Testis (tissue), 3 donors: ENCODE measurements around the gene ANKRD53. TPM values are rescaled to one million over a fixed set of nuclear protein-coding genes. Genes with fewer than 3 reads are reported as not detected.

Source experiments
- DNase-seq: peaks from one replicate; pipeline ENCODE4 v3.0.0-alpha.2; 2019
- H3K27ac ChIP-seq, 2 donors: fragments of 200-600 bp; sonication (generic); one replicate each; pipeline ENCODE4 v1.5.1; 2019
- H3K27me3 ChIP-seq: fragments of 200-600 bp; sonication (generic); one replicate; pipeline ENCODE4 v1.5.1; 2019
- H3K36me3 ChIP-seq: fragments of 200-600 bp; sonication (generic); one replicate; pipeline ENCODE4 v1.5.1; 2017; ENCODE audit warnings: low read depth; ENCODE audit errors: missing control alignments
- H3K4me1 ChIP-seq: fragments of 200-600 bp; sonication (generic); one replicate; pipeline ENCODE4 v1.5.1; 2019
- H3K4me3 ChIP-seq, 2 donors: fragments of 200-600 bp; sonication (generic); one replicate each; pipeline ENCODE4 v1.5.1; 2017 to 2019
- H3K9me3 ChIP-seq: fragments of 200-600 bp; sonication (generic); one replicate; pipeline ENCODE4 v1.5.1; 2017
- CTCF ChIP-seq, 3 experiments: fragments of 450-650 bp in 2 of 3; fragments of 200-600 bp in 1 of 3; sonication (generic) in 1 of 3; IDR thresholded peaks; one replicate each; pipeline ENCODE4 v1.5.1; 2016 to 2019; ENCODE audit warnings: antibody characterized with exemption in 3 of 3, mild to moderate bottlenecking in 2 of 3, moderate library complexity in 1 of 3
- POLR2A ChIP-seq: fragments of 450-650 bp; IDR thresholded peaks from one replicate; pipeline ENCODE4 v1.6.1; 2017; ENCODE audit warnings: antibody characterized with exemption, mild to moderate bottlenecking, moderate library complexity
- WGBS, 2 donors: methylation state at CpG; one replicate each; pipeline ENCODE4 v1.1.5; 2018; 5-methylcytosine and 5-hydroxymethylcytosine counted together
- intact Hi-C: fragments of 100-400 bp; cut with DNase I; formaldehyde crosslinking; loops from one replicate; pipeline ENCODE4 v1.15.1; 2023; ENCODE audit warnings: low total_unique reads
- polyA plus RNA-seq: library from polyadenylated mRNA; stranded (reverse); fragments of 350-450 nt; fragmentation: Illumina TruSeq; extraction: RNeasy Lipid Tissue Mini Kit (QIAGEN cat#74804); gene quantifications from one replicate; pipeline ENCODE4 v1.2.3, GENCODE V29; 2014; ENCODE audit warnings: low read depth, low replicate concordance; ENCODE audit not compliant: insufficient read depth
- total RNA-seq, 2 donors: library from RNA; depleted of rRNA; stranded (reverse); fragments of >200 nt; gene quantifications; one replicate each; pipeline ENCODE4 v1.2.3, GENCODE V29; 2016

Gene ANKRD53
- total and polyA plus RNA-seq, 3 donors from 2014 or later, result 10.6 to 52.2 (median 36.3) TPM

- DNase-seq, result peak; percentile 83
- TF ChIP-seq CTCF (IDR thresholded peaks at IDR 0.05), result peak; percentile 43 to 77 (median 62)
- no peak for TF ChIP-seq POLR2A
- H3K36me3 ChIP-seq, result no peaks in the 10 kb centered on the region
- no peaks in the 10 kb centered on the region for H3K27me3 ChIP-seq
- H3K4me3 ChIP-seq, result peak overlapping the region; percentile 20 to 57
- 3% methylated on average over 42 to 59 of the region's 59 CpGs for WGBS, 2 donors
- no peak overlapping the region for H3K27ac ChIP-seq
- no peaks in the 10 kb centered on the region for H3K9me3 ChIP-seq
- H3K4me1 ChIP-seq, result peaks cover 6% of the 10 kb centered on the region
- intact Hi-C loops, result no loop called here
Measured at GRCh38 chr2:70964596-70965386, 13.6 kb upstream of the ANKRD53 start.

- H3K4me1 ChIP-seq, result peaks cover 6% of the 10 kb centered on the region
- H3K4me3 ChIP-seq, result peak overlapping the region; percentile 20 to 57
- H3K27me3 ChIP-seq, result no peaks in the 10 kb centered on the region
Measured at GRCh38 chr2:70965506-70965905, 12.9 kb upstream of the ANKRD53 start.

GRCh38 chr2:70966681-70967080 lies 11.7 kb upstream of the ANKRD53 start:
- Histone ChIP-seq H3K36me3 (no peaks in the 10 kb centered on the region), H3K27me3 (no peaks in the 10 kb centered on the region), H3K4me1 (peaks cover 6% of the 10 kb centered on the region), H3K27ac (no peak overlapping the region), H3K4me3 (no peak overlapping the region), H3K9me3 (no peaks in the 10 kb centered on the region)
- 77 to 82% methylated on average over 4 of the region's 4 CpGs for WGBS, 2 donors
- intact Hi-C loops, result no loop called here
- DNase-seq, result peak; percentile 0
- TF ChIP-seq CTCF (IDR thresholded peaks at IDR 0.05) (no peak), POLR2A (no peak)

More at GRCh38 chr2:70965506-70965905, 12.9 kb upstream of the ANKRD53 start:
- TF ChIP-seq CTCF (IDR thresholded peaks at IDR 0.05), result no peak
- TF ChIP-seq POLR2A, result no peak
- Histone ChIP-seq H3K9me3 (no peaks in the 10 kb centered on the region), H3K36me3 (no peaks in the 10 kb centered on the region), H3K27ac (no peak overlapping the region)
- intact Hi-C loops, result no loop called here
- DNase-seq, result peak; percentile 13
- WGBS, 2 donors, result 30 to 57% methylated on average over 14 of the region's 14 CpGs

GRCh38 chr2:70967189-70967588 lies 11.2 kb upstream of the ANKRD53 start:
- WGBS, 2 donors, result 68 to 79% methylated on average over 4 of the region's 4 CpGs
- no peak for DNase-seq

More at GRCh38 chr2:70967189-70967588, 11.2 kb upstream of the ANKRD53 start:
- no peak overlapping the region for H3K4me3 ChIP-seq
- no peak for TF ChIP-seq CTCF (IDR thresholded peaks at IDR 0.05)
- no peak for TF ChIP-seq POLR2A
- no peak overlapping the region for H3K27ac ChIP-seq
- H3K4me1 ChIP-seq, result peaks cover 6% of the 10 kb centered on the region
- H3K27me3 ChIP-seq, result no peaks in the 10 kb centered on the region
- H3K36me3 ChIP-seq, result no peaks in the 10 kb centered on the region
- no peaks in the 10 kb centered on the region for H3K9me3 ChIP-seq
- intact Hi-C loops, result no loop called here
